Measurements from ENCODE around the gene NKTR.

GRCh38 chr3:42660131-42660715, 59.7 kb downstream of the NKTR start:
- TF ChIP-seq CTCF (IDR thresholded peaks at IDR 0.05) (no peak), POLR2A (IDR thresholded peaks at IDR 0.05) (no peak)
